ENCODE data around the gene SCMH1.

DNA sequence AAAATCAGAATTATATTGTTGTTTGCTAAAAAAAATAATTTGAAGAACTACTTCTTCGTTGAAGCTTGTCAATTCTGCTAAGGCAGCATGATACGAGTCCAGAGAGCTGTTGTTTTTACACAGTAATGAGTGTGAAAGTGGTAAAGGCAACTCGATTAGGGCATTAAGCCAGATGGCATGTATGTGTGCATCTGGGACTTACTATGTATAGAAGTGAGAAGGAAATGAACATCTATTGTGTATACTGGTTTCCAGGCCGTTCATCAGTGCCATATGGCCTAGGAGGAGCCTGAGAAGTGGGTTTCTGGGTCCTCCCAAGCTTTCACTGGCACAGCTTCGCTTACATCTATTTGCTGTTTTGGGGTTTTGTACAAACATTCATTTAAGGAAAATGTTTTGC is 256.9 kb downstream of the SCMH1 start:
- TF ChIP-seq TAF1 (IDR thresholded peaks at IDR 0.05; ENCODE audit: low read depth, low read length) (no peak), POLR2A (IDR thresholded peaks at IDR 0.05; ENCODE audit: low read depth, low read length) (no peak), POLR2AphosphoS5 (IDR thresholded peaks at IDR 0.05; ENCODE audit: low read depth, low read length) (no peak)
